ENCODE measurements around the gene IPCEF1. TPM values are rescaled to one million over a fixed set of nuclear protein-coding genes. Genes with fewer than 3 reads are reported as not detected.
A peak's percentile ranks its signal among the peaks of the same experiment; 100 is the strongest.

IPCEF1 gene
- polyA plus RNA-seq, 1 donor (not counting 4 experiments of a cell fraction or from before 2014, with no cell fraction given): 0.21 TPM

DNA sequence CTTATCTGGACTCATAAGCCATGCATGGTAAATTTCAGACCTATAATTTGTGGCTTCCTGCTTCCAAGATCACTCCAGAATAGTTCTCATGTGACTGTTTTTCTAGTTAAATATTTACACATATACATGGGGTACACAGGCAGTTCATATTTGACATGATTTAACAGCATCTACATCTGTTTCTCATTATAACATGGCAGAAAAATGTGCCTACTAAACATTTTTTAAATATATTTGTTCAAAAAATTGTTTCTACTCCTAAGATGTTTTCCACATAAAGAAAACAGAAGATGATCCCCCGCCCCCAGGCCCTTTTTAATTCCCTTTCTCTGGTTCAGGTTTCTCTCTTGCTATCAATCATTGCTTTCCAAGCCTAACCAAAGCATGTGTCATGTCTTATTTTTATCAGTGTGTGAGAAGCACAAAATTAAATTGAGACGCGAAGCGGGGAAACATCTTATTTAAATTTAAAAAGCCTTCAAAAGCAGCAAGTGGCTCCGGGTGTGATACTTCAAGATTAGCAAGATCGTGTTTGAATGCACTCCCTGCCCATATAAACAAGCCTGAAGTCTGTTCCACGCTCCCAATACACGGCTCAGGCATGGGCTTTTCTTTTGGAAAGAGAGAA, 37.3 kb downstream of the IPCEF1 start:
- H2AFZ ChIP-seq (ENCODE audit: control insufficient read depth, low read length): peak overlapping the region; percentile 28
- no peak for TF ChIP-seq EZH2 (IDR thresholded peaks at IDR 0.05; ENCODE audit: low read length)
- TF ChIP-seq, protein P1, sequence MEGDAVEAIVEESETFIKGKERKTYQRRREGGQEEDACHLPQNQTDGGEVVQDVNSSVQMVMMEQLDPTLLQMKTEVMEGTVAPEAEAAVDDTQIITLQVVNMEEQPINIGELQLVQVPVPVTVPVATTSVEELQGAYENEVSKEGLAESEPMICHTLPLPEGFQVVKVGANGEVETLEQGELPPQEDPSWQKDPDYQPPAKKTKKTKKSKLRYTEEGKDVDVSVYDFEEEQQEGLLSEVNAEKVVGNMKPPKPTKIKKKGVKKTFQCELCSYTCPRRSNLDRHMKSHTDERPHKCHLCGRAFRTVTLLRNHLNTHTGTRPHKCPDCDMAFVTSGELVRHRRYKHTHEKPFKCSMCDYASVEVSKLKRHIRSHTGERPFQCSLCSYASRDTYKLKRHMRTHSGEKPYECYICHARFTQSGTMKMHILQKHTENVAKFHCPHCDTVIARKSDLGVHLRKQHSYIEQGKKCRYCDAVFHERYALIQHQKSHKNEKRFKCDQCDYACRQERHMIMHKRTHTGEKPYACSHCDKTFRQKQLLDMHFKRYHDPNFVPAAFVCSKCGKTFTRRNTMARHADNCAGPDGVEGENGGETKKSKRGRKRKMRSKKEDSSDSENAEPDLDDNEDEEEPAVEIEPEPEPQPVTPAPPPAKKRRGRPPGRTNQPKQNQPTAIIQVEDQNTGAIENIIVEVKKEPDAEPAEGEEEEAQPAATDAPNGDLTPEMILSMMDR (optimal IDR thresholded peaks at IDR 0.05 in 1 of 3, IDR thresholded peaks at IDR 0.05 in 1 of 3, conservative IDR thresholded peaks at IDR 0.05 in 1 of 3; ENCODE audit: extremely low read depth in 1 of 3, insufficient read depth in 2 of 3, low read length in 3 of 3): no peak
- no peaks in the 10 kb centered on the region for H4K20me1 ChIP-seq (ENCODE audit: control insufficient read depth, extremely low read depth, insufficient read depth, low read length)
- no peak overlapping the region for H3K9ac ChIP-seq (ENCODE audit: control insufficient read depth, extremely low read depth, insufficient read depth, low read length)
- no peaks in the 10 kb centered on the region for H3K9me3 ChIP-seq (ENCODE audit: control insufficient read depth, low read depth, low read length)
- no peaks in the 10 kb centered on the region for H3K4me1 ChIP-seq (ENCODE audit: control insufficient read depth, extremely low read depth, insufficient read depth, low read length)
- H3K4me2 ChIP-seq (ENCODE audit: control insufficient read depth, extremely low read depth, insufficient read depth, low read depth, low read length): no peak overlapping the region
- no peaks in the 10 kb centered on the region for H3K9me1 ChIP-seq (ENCODE audit: control insufficient read depth, extremely low read depth, insufficient read depth, low read length)
- FAIRE-seq (no peak), DNase-seq (ENCODE audit: low read depth, low spot score) (no peak)
- H3K4me3 ChIP-seq (ENCODE audit: control insufficient read depth in 2 of 3, extremely low read depth in 1 of 3, insufficient read depth in 2 of 3, low read depth in 1 of 3, low read length in 3 of 3): no peak overlapping the region
- H3K79me2 ChIP-seq (ENCODE audit: control insufficient read depth, insufficient read depth, low read length): no peaks in the 10 kb centered on the region
- no peak overlapping the region for H3K27ac ChIP-seq (ENCODE audit: control insufficient read depth, insufficient read depth, low read length)
- H3K36me3 ChIP-seq (ENCODE audit: control insufficient read depth in 2 of 2, extremely low read depth in 1 of 2, insufficient read depth in 2 of 2, low read length in 2 of 2): no peaks in the 10 kb centered on the region
- dilution Hi-C loops (cut with MboI; ENCODE audit: extremely low pct_ligation_motif_present, low sequenced_read_pairs): no loop called here
- H3K27me3 ChIP-seq (ENCODE audit: control insufficient read depth, extremely low read depth, insufficient read depth, low read length): no peaks in the 10 kb centered on the region

DNA sequence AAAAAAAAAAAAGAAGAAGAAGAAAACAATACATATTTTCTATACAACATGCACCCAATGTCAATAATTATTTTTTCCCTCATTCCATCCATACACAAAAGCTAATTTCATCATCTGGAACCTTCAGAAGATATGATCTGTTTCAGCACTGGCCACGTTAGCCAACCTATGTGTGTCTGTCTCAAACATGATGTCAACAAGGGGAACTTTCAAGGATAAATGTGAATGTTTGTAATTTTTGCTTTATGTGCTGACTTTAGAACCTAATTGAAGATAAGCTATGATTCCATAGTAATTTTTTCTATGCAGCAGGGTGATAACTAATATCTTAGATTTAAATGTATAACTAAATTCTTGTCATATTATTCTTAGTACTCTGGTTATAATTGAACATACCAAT, 37.9 kb downstream of the IPCEF1 start:
- Histone ChIP-seq H3K4me2 (ENCODE audit: control insufficient read depth, extremely low read depth, insufficient read depth, low read depth, low read length) (no peak overlapping the region), H3K4me3 (ENCODE audit: control insufficient read depth in 2 of 3, extremely low read depth in 1 of 3, insufficient read depth in 2 of 3, low read depth in 1 of 3, low read length in 3 of 3) (no peak overlapping the region), H3K27me3 (ENCODE audit: control insufficient read depth, extremely low read depth, insufficient read depth, low read length) (no peaks in the 10 kb centered on the region), H3K36me3 (ENCODE audit: control insufficient read depth in 2 of 2, extremely low read depth in 1 of 2, insufficient read depth in 2 of 2, low read length in 2 of 2) (no peaks in the 10 kb centered on the region), H3K9me1 (ENCODE audit: control insufficient read depth, extremely low read depth, insufficient read depth, low read length) (no peaks in the 10 kb centered on the region), H3K9me3 (ENCODE audit: control insufficient read depth, low read depth, low read length) (no peaks in the 10 kb centered on the region), H3K27ac (ENCODE audit: control insufficient read depth, insufficient read depth, low read length) (no peak overlapping the region), H3K4me1 (ENCODE audit: control insufficient read depth, extremely low read depth, insufficient read depth, low read length) (no peaks in the 10 kb centered on the region), H3K9ac (ENCODE audit: control insufficient read depth, extremely low read depth, insufficient read depth, low read length) (no peak overlapping the region), H2AFZ (ENCODE audit: control insufficient read depth, low read length) (no peak overlapping the region), H4K20me1 (ENCODE audit: control insufficient read depth, extremely low read depth, insufficient read depth, low read length) (no peaks in the 10 kb centered on the region), H3K79me2 (ENCODE audit: control insufficient read depth, insufficient read depth, low read length) (no peaks in the 10 kb centered on the region)
- DNase-seq (ENCODE audit: low read depth, low spot score) (no peak), FAIRE-seq (no peak)
- dilution Hi-C loops (cut with MboI; ENCODE audit: extremely low pct_ligation_motif_present, low sequenced_read_pairs): no loop called here
- TF ChIP-seq, protein P1 (optimal IDR thresholded peaks at IDR 0.05 in 1 of 3, IDR thresholded peaks at IDR 0.05 in 1 of 3, conservative IDR thresholded peaks at IDR 0.05 in 1 of 3; ENCODE audit: extremely low read depth in 1 of 3, insufficient read depth in 2 of 3, low read length in 3 of 3): no peak
- no peak for TF ChIP-seq EZH2 (IDR thresholded peaks at IDR 0.05; ENCODE audit: low read length)

Data from keratinocyte (primary cell).